C4-2B (cell line): Measurements from ENCODE around the gene AP2A2.

Experiments
- H3K27ac ChIP-seq: fragments of 450-650 bp; 2 replicates; pipeline ENCODE4 v1.5.1; 2017
- ZFX ChIP-seq: fragments of 450-650 bp; IDR thresholded peaks from 2 replicates; pipeline ENCODE4 v1.6.1; 2017
- TF ChIP-seq, protein P1 (sequence below): fragments of 450-650 bp; conservative IDR thresholded peaks from 2 replicates; pipeline ENCODE4 v1.5.1; 2017; ENCODE audit warnings: mild to moderate bottlenecking

Gene AP2A2

DNA sequence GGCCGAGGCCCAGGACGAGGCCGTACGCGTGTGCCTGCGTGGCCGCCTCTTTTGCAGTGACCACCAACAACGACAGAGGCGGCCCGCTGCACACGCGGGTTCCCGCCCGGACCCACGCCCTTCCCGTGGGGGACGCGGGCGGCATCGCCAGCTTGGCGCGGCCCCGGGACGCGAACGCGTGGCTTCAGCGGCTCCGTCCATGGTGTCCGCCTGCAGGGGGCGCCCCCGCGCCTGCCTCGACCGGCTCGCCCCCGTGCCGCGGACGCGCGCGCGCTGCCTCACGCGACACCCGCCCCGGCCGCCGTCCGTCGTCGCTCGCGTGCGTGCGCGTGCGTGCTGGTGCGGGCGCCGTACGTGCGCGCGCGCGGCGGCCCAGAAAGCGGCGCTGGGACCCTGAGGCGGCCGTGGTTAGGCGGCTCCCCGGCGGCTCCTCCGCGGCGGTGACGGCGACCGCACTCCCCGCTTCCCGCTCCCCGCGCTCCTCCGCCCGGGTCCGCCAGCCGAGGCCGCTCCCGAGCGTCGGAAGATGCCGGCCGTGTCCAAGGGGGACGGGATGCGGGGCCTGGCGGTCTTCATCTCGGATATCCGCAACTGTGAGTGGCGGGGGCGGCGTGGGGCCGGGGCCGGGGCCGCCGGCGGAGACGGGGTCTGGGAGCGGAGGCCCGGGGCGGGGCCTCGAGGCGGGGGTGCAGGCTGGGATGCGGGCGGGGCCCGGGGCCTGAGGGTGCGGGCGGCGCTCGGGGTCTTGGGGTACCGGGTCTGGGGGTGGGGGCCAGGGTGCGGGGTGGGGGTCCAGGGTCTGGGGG is at the start of gene AP2A2:
Gene AP2A2 (plus strand): TSS at position 375 of the 806 bp plus-strand sequence. CDS start 152 bp downstream, at position 527.
- H3K27ac ChIP-seq = peak within 1 kb of the TSS; percentile 82
- TF ChIP-seq ZFX = peak; percentile 65; the same call in 1 of the 2 replicates
- TF ChIP-seq, protein P1, sequence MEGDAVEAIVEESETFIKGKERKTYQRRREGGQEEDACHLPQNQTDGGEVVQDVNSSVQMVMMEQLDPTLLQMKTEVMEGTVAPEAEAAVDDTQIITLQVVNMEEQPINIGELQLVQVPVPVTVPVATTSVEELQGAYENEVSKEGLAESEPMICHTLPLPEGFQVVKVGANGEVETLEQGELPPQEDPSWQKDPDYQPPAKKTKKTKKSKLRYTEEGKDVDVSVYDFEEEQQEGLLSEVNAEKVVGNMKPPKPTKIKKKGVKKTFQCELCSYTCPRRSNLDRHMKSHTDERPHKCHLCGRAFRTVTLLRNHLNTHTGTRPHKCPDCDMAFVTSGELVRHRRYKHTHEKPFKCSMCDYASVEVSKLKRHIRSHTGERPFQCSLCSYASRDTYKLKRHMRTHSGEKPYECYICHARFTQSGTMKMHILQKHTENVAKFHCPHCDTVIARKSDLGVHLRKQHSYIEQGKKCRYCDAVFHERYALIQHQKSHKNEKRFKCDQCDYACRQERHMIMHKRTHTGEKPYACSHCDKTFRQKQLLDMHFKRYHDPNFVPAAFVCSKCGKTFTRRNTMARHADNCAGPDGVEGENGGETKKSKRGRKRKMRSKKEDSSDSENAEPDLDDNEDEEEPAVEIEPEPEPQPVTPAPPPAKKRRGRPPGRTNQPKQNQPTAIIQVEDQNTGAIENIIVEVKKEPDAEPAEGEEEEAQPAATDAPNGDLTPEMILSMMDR = peak; percentile 96

DNA sequence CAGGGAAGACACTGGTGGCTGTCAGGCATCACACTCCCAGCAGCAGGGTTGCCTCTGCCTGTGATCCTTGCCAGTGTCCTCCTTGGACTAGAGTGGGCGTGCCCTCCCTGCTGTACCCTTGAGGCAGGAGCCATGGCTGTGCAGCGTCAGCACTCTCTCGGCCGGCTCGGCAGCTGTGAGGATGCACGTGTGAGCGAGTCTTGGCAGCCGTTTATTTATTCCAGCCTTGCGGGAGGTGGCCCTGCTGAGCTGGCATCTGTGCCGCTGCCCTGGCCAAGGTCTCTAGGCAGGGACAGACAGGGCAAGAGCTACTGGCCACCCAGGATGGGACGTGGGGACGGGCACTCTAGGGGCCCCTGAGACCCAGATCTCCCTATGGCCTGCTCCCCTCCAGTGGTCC is 49.1 kb upstream of the AP2A2 start:
- peak overlapping the region; percentile 57 for H3K27ac ChIP-seq
- TF ChIP-seq, protein P1 = no peak
- no peak for TF ChIP-seq ZFX

DNA sequence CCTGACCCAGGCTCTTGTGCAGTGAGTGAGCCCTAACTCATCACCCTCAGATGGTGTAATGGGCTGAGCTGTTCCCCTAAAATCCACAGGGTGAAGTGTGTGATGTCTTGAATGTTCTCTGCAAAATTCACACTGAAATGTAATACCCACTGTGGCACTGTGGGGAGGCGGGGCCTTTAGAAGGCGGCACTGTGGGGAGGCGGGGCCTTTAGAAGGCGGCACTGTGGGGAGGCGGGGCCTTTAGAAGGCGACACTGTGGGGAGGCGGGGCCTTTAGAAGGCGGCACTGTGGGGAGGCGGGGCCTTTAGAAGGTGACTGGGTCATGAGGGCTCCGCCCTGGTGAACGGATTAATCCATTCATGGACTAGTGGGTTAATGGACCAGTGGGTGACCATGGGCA is 48.1 kb upstream of the AP2A2 start:
- no peak for TF ChIP-seq ZFX
- TF ChIP-seq, protein P1 = no peak

DNA sequence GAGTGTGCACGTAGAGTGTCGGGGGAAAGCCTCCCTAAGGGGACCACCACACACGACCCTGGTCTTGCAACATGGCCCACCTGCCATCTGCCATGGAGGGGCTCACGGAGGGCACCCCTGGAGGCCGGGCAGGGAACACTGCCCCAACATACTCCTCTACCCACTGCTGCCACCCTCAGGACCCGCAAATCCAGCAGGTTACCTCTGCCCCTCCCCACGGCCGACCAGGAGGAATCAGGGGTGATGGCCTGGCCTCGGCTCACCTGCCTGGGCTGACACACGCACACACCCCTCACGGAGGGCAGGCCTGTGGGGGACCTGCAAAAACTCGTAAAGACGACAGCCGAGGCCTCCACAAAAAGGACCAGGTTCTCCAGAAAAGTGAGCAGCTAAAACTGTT is 45.2 kb upstream of the AP2A2 start:
- no peak overlapping the region for H3K27ac ChIP-seq
- TF ChIP-seq, protein P1 = no peak
- TF ChIP-seq ZFX = no peak

More for the DNA sequence above, 48.1 kb upstream of the AP2A2 start:
- H3K27ac ChIP-seq = peak overlapping the region; percentile 57

DNA sequence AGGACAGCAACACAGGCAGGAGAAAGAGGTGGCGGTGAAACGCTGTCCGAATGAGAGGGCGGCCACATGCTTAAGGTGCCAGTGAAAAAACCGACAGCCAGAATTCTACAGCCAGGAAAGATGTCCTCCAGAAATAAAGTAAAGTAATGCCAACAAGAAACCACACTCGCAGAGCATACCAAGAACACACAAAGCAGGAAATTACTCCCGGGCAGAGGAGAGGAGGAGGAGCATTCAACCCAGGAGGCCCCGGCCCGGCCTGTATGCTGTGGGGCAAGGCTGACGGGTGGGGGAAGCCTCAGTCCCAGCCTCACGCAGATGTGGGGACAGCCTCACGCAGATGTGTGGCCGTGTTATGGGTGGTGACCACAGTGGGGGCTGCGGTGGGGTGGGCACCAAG is 43.1 kb upstream of the AP2A2 start:
- no peak overlapping the region for H3K27ac ChIP-seq

DNA sequence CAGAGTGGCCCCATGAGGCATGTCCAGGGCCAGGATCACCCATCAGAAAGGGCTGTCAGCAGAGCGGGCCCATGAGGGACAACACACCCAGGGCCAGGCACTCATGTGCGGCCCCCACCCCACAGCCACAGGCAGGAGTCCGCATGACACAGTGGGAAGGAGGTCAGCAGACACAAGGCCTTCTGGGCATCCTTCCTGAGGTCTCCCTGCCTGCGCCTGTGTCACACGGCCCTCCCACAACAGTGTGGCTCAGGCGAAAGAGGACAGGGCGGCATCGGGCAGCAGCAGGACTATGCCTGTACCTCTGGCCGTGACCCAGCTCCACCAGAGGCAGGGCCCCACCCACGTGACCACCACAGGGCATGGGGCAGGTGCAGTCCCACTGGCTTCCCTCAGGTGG is 42.1 kb upstream of the AP2A2 start:
- no peak overlapping the region for H3K27ac ChIP-seq
- TF ChIP-seq, protein P1 = no peak
- no peak for TF ChIP-seq ZFX

More for the DNA sequence above, 43.1 kb upstream of the AP2A2 start:
- TF ChIP-seq, protein P1 = no peak
- no peak for TF ChIP-seq ZFX

DNA sequence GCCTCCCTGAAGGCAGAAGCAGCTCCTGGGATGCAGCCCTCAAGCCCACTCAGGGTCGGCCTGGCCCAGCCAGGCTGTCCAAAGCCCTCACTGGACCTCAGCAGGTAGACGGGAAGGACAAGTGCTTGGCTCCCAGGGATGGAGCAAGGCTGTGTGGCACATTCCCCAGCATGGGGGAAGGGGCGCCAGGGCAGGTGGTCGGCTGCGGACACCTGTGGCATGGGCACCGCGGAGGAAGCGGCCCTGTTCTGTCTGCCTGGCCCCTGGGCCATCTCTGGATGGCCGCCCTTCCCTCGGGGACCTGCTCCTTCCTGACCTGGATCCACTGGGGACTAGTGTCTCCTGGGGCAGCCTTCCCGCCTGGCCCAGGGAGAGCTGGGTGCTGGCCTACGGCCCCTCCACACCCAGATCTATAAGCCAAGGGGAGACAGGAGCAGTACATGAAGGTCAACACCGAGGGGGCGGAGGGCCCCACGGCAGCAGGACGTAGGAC is 41.0 kb upstream of the AP2A2 start:
- TF ChIP-seq, protein P1 = no peak
- no peak for TF ChIP-seq ZFX
- H3K27ac ChIP-seq = no peak overlapping the region
